HEK293T (cell line): Measurements from ENCODE around the gene ASS1.

Experiments
- ARNT ChIP-seq: fragments of 450-650 bp; IDR thresholded peaks from 2 replicates; pipeline ENCODE4 v1.6.1; 2017; ENCODE audit warnings: mild to moderate bottlenecking
- BHLHE40 ChIP-seq: fragments of 450-650 bp; IDR thresholded peaks from 2 replicates; pipeline ENCODE4 v1.6.1; 2016; ENCODE audit warnings: mild to moderate bottlenecking, moderate library complexity, borderline replicate concordance
- ELF4 ChIP-seq: fragments of 450-650 bp; IDR thresholded peaks from 2 replicates; pipeline ENCODE4 v1.6.1; 2017; ENCODE audit warnings: antibody characterized with exemption
- FOXK2 ChIP-seq: fragments of 450-650 bp; IDR thresholded peaks from 2 replicates; pipeline ENCODE4 v1.6.1; 2016; ENCODE audit warnings: mild to moderate bottlenecking
- FOXM1 ChIP-seq: fragments of 450-650 bp; IDR thresholded peaks from 2 replicates; pipeline ENCODE4 v1.6.1; 2017; ENCODE audit warnings: mild to moderate bottlenecking, borderline replicate concordance
- HDGF ChIP-seq: fragments of 450-650 bp; IDR thresholded peaks from 2 replicates; pipeline ENCODE4 v1.6.1; 2017; ENCODE audit warnings: antibody characterized with exemption, borderline replicate concordance
- L3MBTL2 ChIP-seq: fragments of 450-650 bp; conservative IDR thresholded peaks from 2 replicates; pipeline ENCODE4 v1.6.1; 2016; ENCODE audit warnings: mild to moderate bottlenecking
- SP1 ChIP-seq: fragments of 450-650 bp; IDR thresholded peaks from 2 replicates; pipeline ENCODE4 v1.6.1; 2017

GRCh38 chr9:130425741-130426466 lies 18.9 kb upstream of the ASS1 start:
- no peak for TF ChIP-seq SP1
- no peak for TF ChIP-seq FOXK2
- TF ChIP-seq ARNT, result no peak
- no peak for TF ChIP-seq HDGF
- TF ChIP-seq L3MBTL2, result no peak
- no peak for TF ChIP-seq FOXM1
- TF ChIP-seq BHLHE40, result no peak
- TF ChIP-seq ELF4, result no peak
